ENCODE data around the gene COL27A1.

DNA sequence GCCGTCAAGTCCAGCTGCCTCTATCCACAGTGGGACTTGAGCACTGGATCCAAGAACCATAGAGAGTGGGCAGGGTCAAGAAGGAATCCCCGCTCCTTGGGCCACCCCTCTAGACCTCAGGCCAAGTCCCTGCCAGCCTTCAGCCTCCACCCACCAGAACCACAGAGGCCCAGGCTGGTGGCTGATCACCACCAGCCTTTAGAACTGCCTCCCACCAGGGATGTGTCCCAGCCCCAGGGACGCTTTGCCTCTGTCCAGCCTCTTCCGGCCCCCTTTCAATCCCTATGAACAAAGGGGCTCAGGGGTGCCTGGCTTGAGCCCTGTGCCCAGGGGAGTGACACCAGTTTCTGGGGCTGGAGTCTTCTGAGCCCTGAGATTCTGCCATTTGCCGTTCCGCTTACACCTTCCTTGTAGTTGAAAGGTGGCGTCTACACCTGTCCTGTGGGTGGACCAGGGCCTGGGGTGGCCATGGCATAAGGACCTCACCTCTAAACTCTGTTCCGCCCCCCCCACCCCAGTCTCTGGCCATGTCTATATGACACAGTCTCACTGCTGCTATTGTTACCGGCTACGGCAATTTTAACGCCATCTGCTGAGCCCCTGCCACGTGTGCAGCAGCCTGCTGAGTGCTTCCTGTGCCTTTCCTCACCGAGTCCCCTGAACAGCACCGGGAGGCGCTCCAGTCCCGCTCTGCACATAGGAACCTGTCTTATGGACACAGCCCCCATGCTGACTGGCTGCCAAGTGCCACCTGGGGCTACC, 131.8 kb downstream of the COL27A1 start:
- TF ChIP-seq, protein P1, sequence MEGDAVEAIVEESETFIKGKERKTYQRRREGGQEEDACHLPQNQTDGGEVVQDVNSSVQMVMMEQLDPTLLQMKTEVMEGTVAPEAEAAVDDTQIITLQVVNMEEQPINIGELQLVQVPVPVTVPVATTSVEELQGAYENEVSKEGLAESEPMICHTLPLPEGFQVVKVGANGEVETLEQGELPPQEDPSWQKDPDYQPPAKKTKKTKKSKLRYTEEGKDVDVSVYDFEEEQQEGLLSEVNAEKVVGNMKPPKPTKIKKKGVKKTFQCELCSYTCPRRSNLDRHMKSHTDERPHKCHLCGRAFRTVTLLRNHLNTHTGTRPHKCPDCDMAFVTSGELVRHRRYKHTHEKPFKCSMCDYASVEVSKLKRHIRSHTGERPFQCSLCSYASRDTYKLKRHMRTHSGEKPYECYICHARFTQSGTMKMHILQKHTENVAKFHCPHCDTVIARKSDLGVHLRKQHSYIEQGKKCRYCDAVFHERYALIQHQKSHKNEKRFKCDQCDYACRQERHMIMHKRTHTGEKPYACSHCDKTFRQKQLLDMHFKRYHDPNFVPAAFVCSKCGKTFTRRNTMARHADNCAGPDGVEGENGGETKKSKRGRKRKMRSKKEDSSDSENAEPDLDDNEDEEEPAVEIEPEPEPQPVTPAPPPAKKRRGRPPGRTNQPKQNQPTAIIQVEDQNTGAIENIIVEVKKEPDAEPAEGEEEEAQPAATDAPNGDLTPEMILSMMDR (IDR thresholded peaks at IDR 0.05) = no peak
- no peak for TF ChIP-seq EZH2 (IDR thresholded peaks at IDR 0.05; ENCODE audit: borderline replicate concordance, insufficient read depth, low read depth, low read length, poor library complexity, severe bottlenecking)
